IMR-90 (cell line): ENCODE measurements around the gene PEX16.

Experiments
- CHD1 ChIP-seq: IDR thresholded peaks from 2 replicates; pipeline ENCODE4 v1.6.1; 2012; ENCODE audit warnings: low read depth, low read length, improper control_type of control experiment
- CTCF ChIP-seq: conservative IDR thresholded peaks from 2 replicates; pipeline ENCODE4 v1.5.1; 2012; ENCODE audit warnings: mild to moderate bottlenecking, low read depth, low read length, improper control_type of control experiment
- MXI1 ChIP-seq: IDR thresholded peaks from 2 replicates; pipeline ENCODE4 v1.6.1; 2012; ENCODE audit warnings: low read depth, mild to moderate bottlenecking, low read length, moderate library complexity, borderline replicate concordance
- POLR2A ChIP-seq: IDR thresholded peaks from 2 replicates; pipeline ENCODE4 v1.6.1; 2012; ENCODE audit warnings: mild to moderate bottlenecking, low read depth, low read length
- RFX5 ChIP-seq: IDR thresholded peaks from 2 replicates; pipeline ENCODE4 v1.8.0; 2012; ENCODE audit warnings: low read depth, mild to moderate bottlenecking, low read length, moderate library complexity
- USF2 ChIP-seq: fragments of 150-350 bp; IDR thresholded peaks from 2 replicates; pipeline ENCODE4 v1.6.1; 2017; ENCODE audit warnings: mild to moderate bottlenecking, antibody characterized with exemption, low read length, low read depth

GRCh38 chr11:45949992-45950407 is 32.3 kb upstream of the PEX16 start:
- TF ChIP-seq CTCF (no peak), POLR2A (no peak), MXI1 (no peak), USF2 (no peak), CHD1 (no peak), RFX5 (no peak)
